ENCODE data around the gene SNAPC4.
"Not testable (repeated sequence)": the region's sequence is repeated elsewhere in the genome, so short reads cannot be mapped to it uniquely, and the experiment has no call there.

Gene SNAPC4

GRCh38 chr9:136355616-136356557 is 44.1 kb downstream of the SNAPC4 start:
- no peak for DNase-seq (ENCODE audit: low spot score)

GRCh38 chr9:136354592-136355085 is 45.3 kb downstream of the SNAPC4 start:
- peak; percentile 72 for DNase-seq (ENCODE audit: low spot score)

GRCh38 chr9:136353757-136354488 is 46.0 kb downstream of the SNAPC4 start:
- no peak for DNase-seq (ENCODE audit: low spot score)

GRCh38 chr9:136353088-136353487 is 46.9 kb downstream of the SNAPC4 start:
- DNase-seq (ENCODE audit: low spot score): no peak

- no peak for DNase-seq (ENCODE audit: low spot score)
These were observed 47.3 kb downstream of the SNAPC4 start for GRCh38 chr9:136352682-136353081.

GRCh38 chr9:136351868-136352267 is 48.1 kb downstream of the SNAPC4 start:
- not testable (repeated sequence) for DNase-seq (ENCODE audit: low spot score)

GRCh38 chr9:136351252-136351800 is 48.6 kb downstream of the SNAPC4 start:
- DNase-seq (ENCODE audit: low spot score): no peak
